CD4-positive, alpha-beta T cell treated with Interleukin-10 for 1 hour (primary cell): Measurements from ENCODE around the gene RNF10.
"Not testable (repeated sequence)": the region's sequence is repeated elsewhere in the genome, so short reads cannot be mapped to it uniquely, and the experiment has no call there.

Experiments used
- DNase-seq: peaks from one replicate; pipeline ENCODE4 v3.0.0-alpha.2; 2020

RNF10 gene

DNA sequence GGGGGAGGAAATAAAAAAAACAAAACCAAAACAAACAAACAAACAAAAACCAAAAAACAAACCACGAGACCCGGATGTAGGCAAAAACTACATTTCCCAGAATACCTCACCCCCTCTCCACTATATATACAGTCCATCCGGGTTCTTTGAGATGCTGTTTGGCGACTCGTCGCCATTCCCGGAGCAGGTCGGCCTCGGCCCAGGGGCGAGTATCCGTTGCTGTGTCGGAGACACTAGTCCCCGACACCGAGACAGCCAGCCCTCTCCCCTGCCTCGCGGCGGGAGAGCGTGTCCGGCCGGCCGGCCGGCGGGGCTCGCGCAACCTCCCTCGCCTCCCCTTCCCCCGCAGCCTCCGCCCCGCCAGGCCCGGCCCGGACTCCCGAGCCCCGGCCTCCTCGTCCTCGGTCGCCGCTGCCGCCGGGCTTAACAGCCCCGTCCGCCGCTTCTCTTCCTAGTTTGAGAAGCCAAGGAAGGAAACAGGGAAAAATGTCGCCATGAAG, at the start of gene RNF10:
RNF10 (plus strand) TSS at position 154 of the 500 bp plus-strand sequence. CDS start 456 bp downstream, outside the sequence.
- DNase-seq: peak; percentile 92

DNA sequence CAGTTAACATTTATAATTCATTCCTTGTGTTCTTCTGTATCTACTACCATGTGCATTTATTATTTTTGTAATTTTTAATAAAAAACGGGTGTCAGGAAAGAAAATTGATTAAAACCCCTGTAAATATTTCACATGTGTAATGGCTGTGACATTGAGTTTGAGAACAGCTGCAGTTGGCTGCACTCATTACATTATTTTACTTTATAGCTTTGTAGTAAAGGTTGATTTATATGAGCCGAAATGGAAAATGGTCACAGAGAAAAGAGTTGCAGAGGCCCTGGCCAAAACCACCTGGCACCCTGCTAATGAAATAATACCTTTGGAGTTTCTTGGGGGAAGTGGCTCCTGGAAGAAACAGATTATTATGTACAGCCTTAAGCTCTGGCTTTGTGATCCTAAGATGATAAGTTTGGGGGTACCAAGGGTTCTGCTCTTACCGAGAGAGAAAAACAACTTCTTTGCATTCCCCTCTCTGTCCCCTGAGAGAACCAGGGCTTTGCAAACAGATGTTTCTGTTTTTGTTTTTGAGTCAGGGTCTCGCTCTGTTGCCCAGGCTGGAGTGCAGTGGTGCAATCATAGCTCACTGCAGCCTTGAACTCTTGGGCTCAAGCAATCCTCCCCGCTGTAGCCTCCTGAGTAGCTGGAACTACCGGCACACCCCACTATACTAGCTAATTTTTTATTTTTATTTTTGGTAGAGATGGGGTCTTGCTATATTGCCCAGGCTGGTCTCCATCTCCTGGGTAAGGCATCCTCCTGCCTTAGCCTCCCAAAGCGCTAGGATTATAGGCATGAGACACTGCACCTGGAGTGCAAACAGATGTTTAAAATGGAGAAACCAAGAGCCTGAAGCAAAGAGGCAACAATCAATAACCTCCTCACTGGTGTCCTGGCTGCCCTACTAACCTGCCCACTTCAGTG, 47.9 kb upstream of the RNF10 start:
- no peak for DNase-seq

DNA sequence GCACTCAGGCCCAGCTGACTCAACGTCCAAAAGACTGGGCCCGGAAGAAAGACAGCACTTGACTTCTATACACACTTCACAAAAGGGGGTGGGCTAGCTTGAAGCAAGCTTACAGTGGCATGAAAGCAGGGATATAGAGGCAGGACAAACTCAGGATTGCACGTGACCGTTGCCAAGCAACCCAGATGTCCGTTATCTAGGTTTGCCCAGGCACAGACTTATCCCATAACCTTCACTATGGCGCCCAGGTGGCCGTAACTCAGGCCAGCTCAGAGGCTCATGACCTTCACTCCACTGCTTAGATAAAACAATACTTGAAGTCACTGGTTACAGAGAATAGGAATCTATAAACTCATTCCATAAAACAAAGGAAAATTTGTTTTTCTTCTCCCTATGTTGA, 46.6 kb upstream of the RNF10 start:
- DNase-seq: not testable (repeated sequence)

- no peak for DNase-seq
Observed at GRCh38 chr12:120488057-120488640, 46.0 kb upstream of the RNF10 start.

GRCh38 chr12:120489018-120489417, 45.1 kb upstream of the RNF10 start:
- DNase-seq: no peak

- DNase-seq: no peak
Observed at GRCh38 chr12:120490325-120490724, 43.8 kb upstream of the RNF10 start.

- no peak for DNase-seq
Observed at GRCh38 chr12:120490833-120491512, 43.2 kb upstream of the RNF10 start.

- DNase-seq: no peak
Observed at GRCh38 chr12:120495186-120495730, 38.9 kb upstream of the RNF10 start.

DNA sequence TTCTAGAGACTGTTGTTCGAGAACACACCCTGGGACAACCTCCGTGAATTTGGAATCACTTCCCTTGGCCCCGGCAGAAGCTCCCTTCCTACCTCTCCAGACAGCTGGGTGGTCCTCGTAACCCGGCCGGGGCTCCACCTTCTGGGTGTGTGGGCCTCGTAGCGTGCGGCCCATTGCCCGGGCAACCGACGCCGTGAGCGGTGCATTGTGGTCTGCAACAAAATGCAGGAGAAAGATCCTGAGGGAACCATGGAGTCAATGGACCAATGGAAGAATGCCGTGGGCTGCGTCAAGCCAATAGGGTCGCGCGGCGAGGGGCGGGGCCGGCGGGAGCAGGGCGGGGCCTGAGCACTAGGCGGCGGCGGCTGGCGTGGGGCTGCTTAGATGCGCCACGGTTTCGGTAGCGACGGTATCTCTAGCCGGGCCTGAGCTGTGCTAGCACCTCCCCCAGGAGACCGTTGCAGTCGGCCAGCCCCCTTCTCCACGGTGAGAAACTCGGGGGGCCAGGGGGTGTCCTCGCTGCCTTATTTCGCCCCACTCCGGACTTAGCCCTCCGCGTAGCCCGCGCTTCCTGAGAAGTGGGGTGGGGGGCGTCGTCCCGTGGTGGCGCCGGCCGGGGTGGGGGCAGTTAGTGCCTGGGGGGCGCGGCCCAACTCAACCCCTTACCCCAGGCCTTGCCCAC, 38.3 kb upstream of the RNF10 start, which contains the start of gene DYNLL1:
DYNLL1 (plus strand) TSS at position 383 of the 682 bp plus-strand sequence. CDS start 309 bp downstream, outside the sequence.
- DNase-seq: peak; percentile 98

GRCh38 chr12:120496413-120497340, 37.5 kb upstream of the RNF10 start:
- DNase-seq: peak; percentile 63

GRCh38 chr12:120497524-120498150, 36.5 kb upstream of the RNF10 start:
- no peak for DNase-seq

DNA sequence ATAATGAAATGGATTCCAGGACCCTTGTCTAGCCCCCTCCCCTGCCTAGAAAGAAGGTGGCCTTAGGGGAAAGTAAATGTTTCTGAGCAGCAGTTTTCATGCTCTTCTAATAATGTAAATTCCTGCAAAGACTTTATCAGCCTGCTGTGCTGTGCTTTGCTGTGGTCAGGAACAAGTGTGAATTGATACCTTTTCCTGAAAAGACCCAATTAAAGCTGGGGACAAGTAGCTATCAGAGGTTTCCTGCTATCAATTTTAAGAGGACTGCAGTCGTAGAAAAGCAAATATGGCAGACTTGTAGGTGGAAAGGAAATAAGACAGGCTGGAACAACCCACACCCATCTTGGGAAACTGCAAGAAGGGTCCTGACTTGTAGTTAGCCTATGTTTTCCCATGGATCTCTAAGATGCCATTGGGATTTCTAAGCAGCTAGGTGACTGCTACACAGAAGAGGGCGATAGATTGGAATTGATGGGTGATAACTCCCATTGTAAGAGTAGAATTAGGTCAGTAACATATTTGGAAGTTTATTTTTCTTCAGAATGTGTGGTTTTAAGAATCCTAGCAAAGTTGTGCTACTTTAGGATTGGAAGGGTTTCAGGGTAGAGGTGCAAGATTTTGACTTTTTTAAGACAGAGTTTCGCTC, 35.2 kb upstream of the RNF10 start:
- DNase-seq: no peak

- DNase-seq: peak; percentile 18
Observed at GRCh38 chr12:120500581-120500980, 33.6 kb upstream of the RNF10 start.

- DNase-seq: no peak
Observed at GRCh38 chr12:120504587-120504986, 29.6 kb upstream of the RNF10 start.

DNA sequence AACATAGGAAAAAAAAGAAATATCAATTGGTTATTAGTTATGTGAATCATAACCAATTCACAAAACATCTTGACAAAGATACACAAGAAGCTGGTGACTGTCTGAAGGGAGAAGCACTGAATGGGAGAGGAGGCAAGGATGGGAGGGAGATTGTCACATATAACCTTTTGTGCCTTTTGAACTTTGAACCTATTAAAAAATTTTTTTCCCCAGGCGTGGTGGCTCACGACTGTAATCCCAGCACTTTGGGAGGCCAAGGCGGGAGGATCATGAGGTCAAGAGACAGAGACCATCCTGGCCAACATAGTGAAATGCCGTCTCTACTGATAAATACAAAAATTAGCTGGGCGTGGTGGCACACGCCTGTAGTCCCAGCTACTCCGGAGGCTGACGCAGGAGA, 25.6 kb upstream of the RNF10 start:
- no peak for DNase-seq

DNA sequence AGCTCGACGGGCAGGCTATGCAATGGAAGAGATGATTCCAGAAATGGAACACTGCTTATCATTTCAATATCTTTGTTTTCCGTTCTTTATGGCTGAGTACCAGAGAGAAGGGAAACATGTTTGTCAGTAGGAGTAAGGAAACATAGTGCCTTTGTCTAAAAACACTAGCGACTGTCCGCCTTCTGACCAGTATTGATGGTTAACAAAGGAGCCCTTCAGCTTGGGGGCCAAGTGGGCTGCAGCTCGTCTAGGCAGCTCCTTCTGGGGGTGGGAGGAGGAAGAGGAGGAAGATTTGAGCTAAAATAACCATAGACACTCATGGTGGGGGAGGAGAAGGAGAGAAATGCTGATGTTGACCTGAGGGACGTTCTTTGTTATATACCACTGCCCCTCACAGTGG, 20.2 kb upstream of the RNF10 start:
- DNase-seq: no peak

DNA sequence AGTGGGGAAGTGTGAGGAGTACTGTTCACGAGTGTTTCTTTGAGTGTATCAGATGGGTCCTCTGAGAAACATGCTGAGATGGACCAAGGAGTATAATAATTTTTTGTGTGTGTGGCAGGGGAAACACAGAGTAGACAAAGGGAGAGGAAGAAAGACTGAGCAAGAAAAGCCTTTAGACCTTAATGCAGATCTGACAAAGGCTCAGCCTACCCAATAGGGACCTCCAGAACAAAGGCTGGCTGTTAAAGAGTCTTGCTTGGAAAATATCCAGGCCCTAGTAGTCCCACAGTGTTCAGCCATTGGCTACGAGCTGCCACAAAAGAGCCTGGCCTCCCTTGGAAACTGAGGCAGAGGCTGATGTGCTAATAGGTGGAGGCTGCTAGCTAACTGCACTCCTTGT, 18.7 kb upstream of the RNF10 start:
- DNase-seq: no peak

- DNase-seq: not testable (repeated sequence)
Observed at GRCh38 chr12:120519324-120519723, 14.8 kb upstream of the RNF10 start.

GRCh38 chr12:120522568-120522967, 11.6 kb upstream of the RNF10 start:
- DNase-seq: no peak

GRCh38 chr12:120528861-120529525, 5.2 kb upstream of the RNF10 start, which contains the start of gene COQ5:
COQ5 (minus strand) TSS chr12:120529158; CDS start chr12:120529141, 17 bp downstream.
- peak; percentile 89 for DNase-seq
